GM18505 (cell line): ENCODE measurements around the gene HACD4.
"Not testable (repeated sequence)": the region's sequence is repeated elsewhere in the genome, so short reads cannot be mapped to it uniquely, and the experiment has no call there.

Source experiments
- ATAC-seq: cut with Tn5 transposase; IDR thresholded peaks from one replicate; pipeline ENCODE4 v1.9.1; 2021; ENCODE audit not compliant: unreplicated experiment
- POLR2A ChIP-seq: IDR thresholded peaks from 4 replicates; pipeline ENCODE4 v1.6.1; 2011; ENCODE audit warnings: borderline replicate concordance; ENCODE audit not compliant: insufficient read depth, insufficient read length; ENCODE audit errors: extremely low read depth

Gene HACD4

DNA sequence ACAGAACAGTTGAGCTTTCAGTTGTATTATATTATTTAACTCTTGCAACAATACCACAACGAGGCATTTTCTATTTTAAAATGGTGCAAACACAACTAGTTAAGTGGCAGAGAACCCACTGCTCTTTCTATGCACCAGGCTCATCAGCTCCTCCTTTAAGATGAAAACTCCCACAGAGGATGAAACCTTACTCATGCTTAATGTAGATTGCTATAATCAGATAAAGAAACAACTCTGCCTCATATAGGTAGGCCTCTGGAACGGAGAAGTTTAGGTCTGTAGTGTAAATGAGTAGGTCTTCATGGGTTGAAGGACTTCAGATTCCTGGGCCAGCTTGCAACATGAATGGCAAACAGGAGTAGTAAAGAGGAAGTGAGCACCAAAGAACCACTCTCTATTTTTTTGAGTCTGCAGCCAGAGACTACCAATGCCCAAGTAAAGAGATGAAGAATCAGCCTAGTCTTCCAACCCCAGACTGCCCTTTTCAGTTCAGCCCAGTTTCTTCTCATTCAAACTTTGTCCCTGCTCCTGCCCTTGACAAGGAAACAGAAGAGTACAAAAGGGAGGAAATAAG lies 33.9 kb downstream of the HACD4 start:
- no peak for TF ChIP-seq POLR2A
- ATAC-seq = peak; percentile 83

DNA sequence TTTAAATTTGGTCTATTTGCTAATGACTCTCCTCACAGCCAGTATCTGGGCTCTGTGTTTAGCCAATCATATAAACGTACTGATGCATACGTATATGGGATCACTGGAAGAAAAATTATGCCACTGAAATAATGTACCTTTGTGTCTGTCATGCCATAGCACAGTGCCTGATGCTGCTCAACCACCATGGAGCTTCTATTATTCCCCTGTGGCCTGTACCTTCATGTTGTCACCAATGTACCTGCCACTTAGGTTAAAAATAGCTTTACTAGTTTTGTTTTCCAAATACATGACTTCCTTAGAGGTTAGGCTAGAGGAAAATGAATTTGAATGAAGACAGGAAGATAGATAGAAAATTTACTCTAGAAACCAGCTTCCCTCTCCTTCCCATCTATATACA lies 34.6 kb downstream of the HACD4 start:
- no peak for ATAC-seq
- TF ChIP-seq POLR2A = no peak

DNA sequence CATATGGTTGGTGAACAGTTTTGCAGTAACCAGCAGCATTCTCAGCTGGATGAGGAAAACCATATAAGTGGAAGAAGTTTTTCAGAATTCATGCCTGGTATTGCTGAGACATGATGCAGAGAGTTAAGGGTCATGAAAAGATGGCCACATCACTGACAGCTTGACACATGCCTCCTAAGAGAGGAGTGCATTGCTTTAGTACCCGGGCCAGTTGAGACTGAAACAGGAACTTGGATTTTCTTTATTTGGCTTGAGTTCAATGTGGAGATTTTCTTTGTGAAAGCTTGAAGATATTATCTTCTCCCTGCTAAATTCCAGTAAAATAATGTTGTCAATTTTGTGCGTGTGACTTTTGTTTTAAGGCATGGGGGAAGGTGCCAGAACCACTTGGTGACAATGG lies 35.8 kb downstream of the HACD4 start:
- no peak for TF ChIP-seq POLR2A
- no peak for ATAC-seq

DNA sequence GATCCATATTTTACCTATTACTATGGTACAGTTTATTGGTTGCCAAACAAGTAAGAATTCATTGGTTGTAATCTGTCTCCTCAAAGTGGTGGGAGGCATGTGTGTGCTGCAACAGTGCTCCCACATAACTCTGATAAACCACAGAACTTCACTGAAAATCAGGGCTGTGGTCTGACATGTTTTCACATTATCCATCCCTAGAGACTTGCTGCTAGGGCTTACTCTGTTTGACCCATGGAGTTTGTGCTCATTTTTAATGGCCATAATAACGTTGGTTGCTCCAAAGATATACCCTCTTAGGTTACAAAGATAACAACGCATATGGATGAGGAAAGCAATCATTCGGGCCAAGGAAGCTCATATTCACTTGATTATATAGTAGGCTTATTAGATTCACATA lies 37.0 kb downstream of the HACD4 start:
- no peak for ATAC-seq
- TF ChIP-seq POLR2A = no peak

DNA sequence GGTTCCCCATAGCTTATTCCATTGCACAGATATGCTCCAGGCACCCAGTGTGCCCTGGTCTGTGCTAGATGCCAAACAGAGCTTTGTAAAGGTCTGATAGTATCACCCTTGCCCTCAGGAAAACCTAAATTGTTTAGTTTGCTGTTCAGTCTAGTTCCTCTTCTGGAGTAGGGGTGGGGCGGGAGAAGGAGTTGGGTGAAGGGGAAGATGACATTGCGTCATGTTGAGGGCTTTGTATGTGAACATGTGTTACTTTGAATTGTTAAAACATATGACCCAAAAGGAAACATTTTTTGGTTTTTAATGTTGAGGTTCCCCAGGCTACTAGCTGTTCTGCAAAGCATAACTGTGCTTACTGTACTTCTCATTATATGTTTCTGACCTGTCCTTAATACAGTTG lies 40.6 kb downstream of the HACD4 start:
- ATAC-seq = no peak
- no peak for TF ChIP-seq POLR2A

DNA sequence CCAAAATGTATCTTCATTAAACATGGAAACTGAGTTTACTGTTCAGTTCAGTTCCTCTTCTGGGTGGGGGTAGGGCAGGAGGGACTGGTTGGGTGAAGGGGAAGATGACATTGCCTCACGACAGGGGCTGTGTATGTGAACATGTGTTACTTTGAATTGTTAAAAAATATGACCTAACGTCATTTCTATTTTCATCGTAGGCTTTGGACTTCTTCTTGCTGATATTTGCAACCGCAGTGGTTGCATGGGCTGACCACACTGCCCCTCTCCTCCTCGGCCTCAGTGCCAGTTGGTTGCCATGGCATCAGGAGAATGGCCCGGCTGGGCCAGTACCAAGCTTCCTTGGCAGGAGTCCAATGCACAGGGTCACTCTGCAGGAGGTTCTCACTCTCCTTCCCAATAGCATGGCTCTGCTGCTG lies 41.5 kb downstream of the HACD4 start:
- no peak for TF ChIP-seq POLR2A
- no peak for ATAC-seq

DNA sequence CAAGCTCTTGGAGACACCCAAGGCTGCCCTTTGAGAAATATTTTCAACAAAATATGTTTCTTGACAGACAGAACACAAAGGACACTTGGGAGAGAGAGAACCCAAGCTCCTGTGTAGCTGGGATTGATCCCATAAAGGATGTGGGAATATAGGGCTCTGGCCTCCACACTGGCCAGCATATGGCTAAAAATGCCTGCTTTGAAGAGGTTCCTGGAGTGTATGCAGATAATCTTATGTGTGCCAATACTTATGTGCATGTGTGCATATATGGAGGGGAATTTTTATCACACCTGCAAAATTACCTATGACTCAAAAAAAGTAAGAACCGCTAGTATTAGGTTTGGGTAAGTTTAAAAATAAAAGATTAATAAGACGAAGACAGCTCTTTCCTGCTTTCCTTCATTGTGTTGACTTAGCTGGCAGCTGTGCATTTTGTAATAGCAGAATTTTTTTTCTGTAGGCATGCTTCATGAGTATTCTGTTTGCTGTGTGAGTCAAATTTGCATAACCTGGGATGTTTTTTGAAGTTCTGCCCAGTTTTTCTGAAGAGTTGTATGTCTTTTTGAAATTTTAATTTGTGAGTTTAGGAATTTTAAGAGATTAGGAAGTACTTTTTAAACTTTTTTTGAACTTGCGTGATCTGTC lies 42.6 kb downstream of the HACD4 start:
- TF ChIP-seq POLR2A = no peak
- no peak for ATAC-seq

DNA sequence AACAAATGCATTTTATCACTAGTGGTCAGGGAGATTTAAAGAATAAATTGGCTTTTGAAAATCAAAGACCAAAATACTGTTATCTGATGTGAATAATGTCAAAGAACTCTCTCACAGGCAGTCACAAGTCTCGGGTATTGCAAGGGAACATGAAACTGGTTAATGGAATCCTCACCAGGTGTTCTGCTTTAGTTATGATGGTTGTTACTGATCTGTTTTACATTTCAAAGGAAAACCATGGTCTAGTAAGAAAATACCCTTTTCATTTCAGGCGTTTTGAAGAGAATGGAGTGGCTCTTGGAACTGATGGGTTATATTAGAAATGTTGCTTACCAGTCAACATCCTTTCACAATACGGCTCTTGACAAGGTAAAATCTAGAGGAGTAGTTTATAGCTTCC lies 43.4 kb downstream of the HACD4 start:
- no peak for TF ChIP-seq POLR2A
- ATAC-seq = no peak

DNA sequence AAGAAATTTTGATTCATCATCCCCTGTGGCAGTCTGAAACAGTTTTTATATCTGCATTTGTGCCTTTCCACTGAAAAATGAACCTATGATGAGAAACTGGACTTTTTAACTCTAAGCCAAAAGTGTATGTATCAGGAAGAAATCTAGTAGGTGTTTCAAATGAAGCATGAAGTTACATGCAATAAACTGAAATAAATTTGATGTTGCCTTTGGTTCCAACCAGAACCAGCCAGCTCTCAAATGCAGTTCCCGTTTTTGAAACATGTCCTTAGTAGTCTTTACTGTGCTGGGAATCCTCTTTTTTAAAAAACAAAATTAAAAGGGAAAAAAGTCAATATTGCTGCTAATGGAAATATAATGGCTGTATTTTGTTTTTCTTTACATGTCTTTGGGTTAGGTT lies 43.9 kb downstream of the HACD4 start:
- no peak for TF ChIP-seq POLR2A
- ATAC-seq = no peak

DNA sequence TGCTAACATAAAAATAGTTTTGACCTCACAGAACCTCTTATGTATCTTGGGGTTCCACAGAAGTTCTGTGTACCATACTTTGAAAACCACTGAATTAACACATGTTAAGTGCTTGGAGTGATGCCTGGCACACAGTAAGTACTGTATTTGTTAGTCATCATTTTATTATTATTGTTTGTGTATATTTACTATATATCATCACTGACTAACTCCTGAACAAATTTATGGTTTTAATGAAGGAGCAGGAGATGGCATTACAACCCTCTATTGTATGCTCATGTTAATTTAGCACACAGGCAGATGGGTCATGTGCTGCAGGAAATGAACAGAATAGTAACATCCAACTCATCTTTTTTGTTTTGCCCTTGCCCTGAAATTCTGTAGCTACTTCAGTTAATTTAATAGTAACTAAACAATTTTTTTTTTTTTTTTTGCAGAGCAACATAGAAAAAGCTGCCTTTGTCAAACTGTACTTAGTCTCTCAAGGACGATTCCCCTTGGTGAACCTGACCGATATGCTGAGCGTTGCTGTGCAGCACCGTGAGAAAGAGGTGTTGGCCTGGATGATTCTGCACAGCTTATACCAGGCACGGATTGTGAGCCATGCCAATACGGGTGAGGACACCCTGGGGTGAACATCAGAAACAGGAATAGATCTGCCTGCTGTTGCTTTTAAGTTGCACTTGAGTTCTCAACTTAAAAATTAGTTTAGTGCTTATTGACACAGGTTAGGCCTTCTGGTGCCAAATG lies 45.4 kb downstream of the HACD4 start:
- no peak for ATAC-seq
- no peak for TF ChIP-seq POLR2A

DNA sequence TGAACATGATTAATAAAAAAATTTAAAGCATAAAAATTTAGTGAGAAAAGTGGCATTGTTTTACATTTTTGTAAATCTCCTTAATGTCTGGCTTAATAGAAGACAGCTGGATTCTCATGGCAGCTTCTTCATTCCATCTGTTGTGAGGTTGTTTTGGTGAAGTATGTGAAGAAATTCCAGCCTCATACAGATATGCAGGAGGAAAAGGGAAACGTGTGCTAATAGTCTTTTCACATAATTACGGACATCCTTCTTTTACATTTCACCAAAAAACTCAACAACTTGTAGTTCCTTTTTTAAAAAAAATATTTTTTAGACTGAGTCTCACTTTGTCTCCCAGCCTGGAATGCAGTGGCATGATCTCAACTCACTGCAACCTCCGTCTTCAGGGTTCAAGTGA lies 46.9 kb downstream of the HACD4 start:
- no peak for ATAC-seq
- TF ChIP-seq POLR2A = no peak

DNA sequence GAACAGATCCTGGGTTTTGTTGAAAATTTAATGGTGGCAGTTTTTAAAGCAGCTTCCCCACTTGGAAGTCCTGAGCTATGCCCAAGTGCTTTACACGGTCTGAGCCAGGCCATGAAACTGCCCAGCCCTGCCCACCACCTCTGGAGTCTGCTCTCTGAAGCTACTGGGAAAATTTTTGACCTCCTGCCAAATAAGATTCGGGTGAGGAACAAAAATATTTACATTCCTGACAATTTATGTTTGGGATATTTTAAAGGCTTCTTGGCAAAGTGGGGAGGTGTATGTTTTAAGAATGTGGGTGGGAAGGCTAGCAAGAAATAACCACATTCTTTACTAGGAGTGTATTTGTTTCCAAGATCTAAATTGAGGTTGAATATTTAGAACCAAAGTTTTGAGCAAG lies 50.0 kb downstream of the HACD4 start:
- no peak for ATAC-seq
- TF ChIP-seq POLR2A = no peak

DNA sequence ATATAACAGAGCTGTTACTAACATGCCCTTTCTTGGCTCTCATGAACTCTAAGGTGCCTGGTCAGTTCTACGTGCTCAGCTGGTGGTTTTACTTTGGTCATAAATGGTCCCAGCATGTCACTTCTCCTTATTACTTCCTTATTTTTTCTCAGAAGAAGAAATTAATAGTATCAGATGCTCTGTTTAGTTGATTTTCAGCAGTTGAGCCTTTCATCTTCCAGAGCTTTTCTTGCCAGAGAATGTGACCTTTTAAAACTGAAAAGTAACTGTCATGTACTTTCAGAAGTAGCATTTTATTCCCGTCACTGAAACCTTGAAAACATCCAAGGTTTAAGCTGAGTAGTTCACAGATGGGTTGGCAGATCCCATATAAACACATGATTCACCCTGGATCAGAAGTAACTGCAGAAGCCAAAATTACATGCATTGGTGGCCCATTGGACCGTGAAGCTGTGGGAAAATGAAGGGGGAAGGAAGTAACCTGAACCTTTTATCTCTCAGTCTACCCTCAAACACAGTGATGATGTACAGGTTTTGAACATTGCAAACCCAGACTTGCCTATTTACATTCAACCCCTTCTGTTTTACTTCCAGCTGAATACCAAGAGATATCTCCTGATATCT lies 50.5 kb downstream of the HACD4 start:
- no peak for TF ChIP-seq POLR2A
- peak; percentile 80 for ATAC-seq

DNA sequence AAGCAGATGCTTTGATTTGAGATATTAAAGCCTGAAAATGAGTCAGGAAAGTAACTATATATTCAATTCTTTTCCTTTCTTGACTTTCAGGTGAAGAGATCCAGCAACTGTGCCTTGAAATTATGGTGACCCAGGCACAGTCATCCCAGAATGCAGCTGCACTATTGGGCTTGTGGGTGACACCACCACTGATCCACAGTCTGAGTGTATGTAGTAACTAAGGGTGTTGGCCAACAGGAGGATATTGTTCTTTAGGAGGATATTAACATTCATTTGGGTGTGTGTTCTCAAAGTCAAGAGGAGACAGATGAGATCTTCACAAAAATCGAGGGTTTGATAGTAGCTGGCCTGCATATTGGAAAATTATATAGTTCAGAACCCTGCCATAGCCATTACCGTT lies 53.2 kb downstream of the HACD4 start:
- ATAC-seq = no peak
- no peak for TF ChIP-seq POLR2A

DNA sequence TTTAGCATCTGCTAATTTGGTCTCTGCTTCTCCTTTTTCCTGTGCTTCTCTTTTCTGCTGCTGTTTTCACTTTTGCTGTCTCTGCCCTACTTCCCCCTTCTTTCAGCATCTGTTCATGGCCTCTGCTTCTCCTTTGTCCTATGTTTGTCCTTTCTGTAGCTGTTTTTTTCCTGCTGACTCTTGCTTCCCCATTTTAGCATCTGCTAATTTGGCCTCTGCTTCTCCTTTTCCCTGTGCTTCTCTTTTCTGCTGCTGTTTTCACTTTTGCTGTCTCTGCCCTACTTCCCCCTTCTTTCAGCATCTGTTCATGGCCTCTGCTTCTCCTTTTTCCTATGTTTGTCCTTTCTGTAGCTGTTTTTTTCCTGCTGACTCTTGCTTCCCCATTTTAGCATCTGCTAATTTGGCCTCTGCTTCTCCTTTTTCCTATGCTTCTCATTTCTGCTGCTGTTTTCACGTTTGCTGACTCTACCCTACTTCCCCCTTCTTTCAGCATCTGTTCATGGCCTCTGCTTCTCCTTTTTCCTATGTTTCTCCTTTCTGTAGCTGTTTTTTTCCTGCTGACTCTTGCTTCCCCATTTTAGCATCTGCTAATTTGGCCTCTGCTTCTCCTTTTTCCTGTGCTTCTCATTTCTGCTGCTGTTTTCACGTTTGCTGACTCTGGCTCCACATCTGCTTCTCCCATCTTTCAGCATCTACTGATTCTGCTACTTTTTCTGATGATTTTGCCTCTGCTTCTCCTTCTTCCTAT lies 57.1 kb downstream of the HACD4 start:
- ATAC-seq = not testable (repeated sequence)

DNA sequence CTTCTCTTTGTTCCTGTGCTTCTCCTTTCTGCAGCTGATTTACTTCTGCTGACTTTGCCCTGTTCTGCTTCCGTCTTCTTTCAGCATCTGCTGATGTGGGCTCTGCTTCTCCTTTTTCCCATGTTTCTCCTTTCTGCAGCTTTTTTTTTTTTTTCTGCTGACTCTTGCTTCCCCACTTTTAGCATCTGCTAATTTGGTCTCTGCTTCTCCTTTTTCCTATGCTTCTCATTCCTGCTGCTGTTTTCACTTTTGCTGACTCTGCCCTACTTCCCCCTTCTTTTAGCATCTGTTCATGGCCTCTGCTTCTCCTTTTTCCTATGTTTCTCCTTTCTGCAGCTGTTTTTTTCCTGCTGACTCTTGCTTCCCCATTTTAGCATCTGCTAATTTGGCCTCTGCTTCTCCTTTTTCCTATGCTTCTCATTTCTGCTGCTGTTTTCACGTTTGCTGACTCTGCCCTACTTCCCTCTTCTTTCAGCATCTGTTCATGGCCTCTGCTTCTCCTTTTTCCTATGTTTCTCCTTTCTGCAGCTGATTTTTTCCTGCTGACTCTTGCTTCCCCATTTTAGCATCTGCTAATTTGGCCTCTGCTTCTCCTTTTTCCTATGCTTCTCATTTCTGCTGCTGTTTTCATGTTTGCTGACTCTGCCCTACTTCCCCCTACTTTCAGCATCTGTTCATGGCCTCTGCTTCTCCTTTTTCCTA lies 58.0 kb downstream of the HACD4 start:
- not testable (repeated sequence) for ATAC-seq
